ENCODE data around the gene SLC43A2. TPM values are rescaled to one million over a fixed set of nuclear protein-coding genes. Genes with fewer than 3 reads are reported as not detected.

SLC43A2 gene
- total RNA-seq, 2 experiments from 2014 or later = 0.12 to 0.14 TPM

GRCh38 chr17:1648963-1649843, 20.6 kb upstream of the SLC43A2 start:
- no peak overlapping the region for H3K27ac Mint-ChIP-seq
- H3K4me1 Mint-ChIP-seq (ENCODE audit: low read depth) = peaks cover 40% of the 10 kb centered on the region
- peak; percentile 94 for DNase-seq
- no peaks in the 10 kb centered on the region for H3K9me3 Mint-ChIP-seq
- H3K36me3 Mint-ChIP-seq (ENCODE audit: low read depth) = peaks cover 26% of the 10 kb centered on the region
- H3K27me3 Mint-ChIP-seq (ENCODE audit: low read depth) = no peaks in the 10 kb centered on the region
- intact Hi-C loops (cut with micrococcal nuclease) = loop anchor here (1.0 to 5.0 kb wide), 4 partner anchors 35 to 178 kb away; partner anchors contain the start of genes PITPNA, PRPF8 and SMYD4
- CTCF ChIA-PET = interaction anchor here (0.5 to 2.9 kb wide), 15 partner anchors 10 to 270 kb away, joined by 3 to 13 read pairs (median 3); partner anchors contain the start of gene PRPF8
- peak overlapping the region; percentile 62 for H3K4me3 Mint-ChIP-seq

- CTCF ChIA-PET = interaction anchor here (0.5 to 2.9 kb wide), 13 partner anchors 10 to 194 kb away, joined by 3 to 13 read pairs (median 3); no protein-coding TSS in a partner anchor
- H3K4me3 Mint-ChIP-seq = peak overlapping the region; percentile 62
- H3K9me3 Mint-ChIP-seq = no peaks in the 10 kb centered on the region
- no peak for DNase-seq
- H3K36me3 Mint-ChIP-seq (ENCODE audit: low read depth) = peaks cover 18% of the 10 kb centered on the region
- intact Hi-C loops (cut with micrococcal nuclease) = loop anchor here (2.0 to 5.0 kb wide), 2 partner anchors 86 to 179 kb away; partner anchors contain the start of genes PITPNA and SMYD4
- peaks cover 43% of the 10 kb centered on the region for H3K4me1 Mint-ChIP-seq (ENCODE audit: low read depth)
- no peak overlapping the region for H3K27ac Mint-ChIP-seq
- no peaks in the 10 kb centered on the region for H3K27me3 Mint-ChIP-seq (ENCODE audit: low read depth)
These were observed 19.7 kb upstream of the SLC43A2 start for GRCh38 chr17:1648173-1648962.

- peaks cover 12% of the 10 kb centered on the region for H3K36me3 Mint-ChIP-seq (ENCODE audit: low read depth)
- intact Hi-C loops (cut with micrococcal nuclease) = loop anchor here (2.0 to 5.0 kb wide), 2 partner anchors 85 to 180 kb away; partner anchors contain the start of genes PITPNA and SMYD4
- DNase-seq = no peak
- no peaks in the 10 kb centered on the region for H3K9me3 Mint-ChIP-seq
- H3K4me3 Mint-ChIP-seq = no peak overlapping the region
- H3K27ac Mint-ChIP-seq = no peak overlapping the region
- H3K4me1 Mint-ChIP-seq (ENCODE audit: low read depth) = peaks cover 43% of the 10 kb centered on the region
- CTCF ChIA-PET = interaction anchor here (0.9 to 2.9 kb wide), 7 partner anchors 9 to 74 kb away, joined by 3 to 13 read pairs (median 4); no protein-coding TSS in a partner anchor
- H3K27me3 Mint-ChIP-seq (ENCODE audit: low read depth) = no peaks in the 10 kb centered on the region
These were observed 19.2 kb upstream of the SLC43A2 start for GRCh38 chr17:1647802-1648171.

- DNase-seq = no peak
- H3K4me1 Mint-ChIP-seq (ENCODE audit: low read depth) = peaks cover 41% of the 10 kb centered on the region
- intact Hi-C loops (cut with micrococcal nuclease) = loop anchor here (5.0 kb wide), 1 partner anchor 181 kb away; the partner anchor contains the start of gene SMYD4
- no peaks in the 10 kb centered on the region for H3K27me3 Mint-ChIP-seq (ENCODE audit: low read depth)
- no peak overlapping the region for H3K27ac Mint-ChIP-seq
- H3K4me3 Mint-ChIP-seq = no peak overlapping the region
- CTCF ChIA-PET = interaction anchor here (0.6 to 1.9 kb wide), 2 partner anchors 13 to 72 kb away, joined by 3 to 8 read pairs; no protein-coding TSS in a partner anchor
- H3K36me3 Mint-ChIP-seq (ENCODE audit: low read depth) = peaks cover 5% of the 10 kb centered on the region
- no peaks in the 10 kb centered on the region for H3K9me3 Mint-ChIP-seq
These were observed 17.7 kb upstream of the SLC43A2 start for GRCh38 chr17:1646199-1646875.

- no peak for DNase-seq
- intact Hi-C loops (cut with micrococcal nuclease) = loop anchor here (5.0 kb wide), 1 partner anchor 182 kb away; the partner anchor contains the start of gene SMYD4
- Mint-ChIP-seq H3K9me3 (no peaks in the 10 kb centered on the region), H3K27me3 (ENCODE audit: low read depth) (no peaks in the 10 kb centered on the region), H3K4me3 (peak within 1 kb of the TSS; percentile 60), H3K27ac (no peak within 1 kb of the TSS), H3K36me3 (ENCODE audit: low read depth) (no peaks in the 10 kb centered on the region), H3K4me1 (ENCODE audit: low read depth) (peaks cover 36% of the 10 kb centered on the region)
- CTCF ChIA-PET = interaction anchor here (0.6 to 1.2 kb wide), 3 partner anchors 12 to 72 kb away, joined by 3 to 5 read pairs (median 3); no protein-coding TSS in a partner anchor
These were observed 16.9 kb upstream of the SLC43A2 start, which contains the start of gene SCARF1 for GRCh38 chr17:1645207-1646171. TSS of gene SCARF1 (minus strand) at chr17:1645732. CDS start at chr17:1645697, 35 bp downstream.

- Mint-ChIP-seq H3K4me1 (ENCODE audit: low read depth) (peaks cover 31% of the 10 kb centered on the region), H3K36me3 (ENCODE audit: low read depth) (no peaks in the 10 kb centered on the region), H3K27me3 (ENCODE audit: low read depth) (no peaks in the 10 kb centered on the region), H3K9me3 (no peaks in the 10 kb centered on the region), H3K4me3 (peak overlapping the region; percentile 60), H3K27ac (peak overlapping the region; percentile 77)
- peak; percentile 72 for DNase-seq
- CTCF ChIA-PET = interaction anchor here (0.7 to 1.2 kb wide), 2 partner anchors 14 to 71 kb away, joined by 3 to 5 read pairs; no protein-coding TSS in a partner anchor
- intact Hi-C loops (cut with micrococcal nuclease) = loop anchor here (1.0 to 5.0 kb wide), 2 partner anchors 72 to 183 kb away; partner anchors contain the start of gene SMYD4
These were observed 16.0 kb upstream of the SLC43A2 start for GRCh38 chr17:1644493-1645206.

- CTCF ChIA-PET = interaction anchor here (0.7 kb wide), 1 partner anchor 70 kb away, joined by 3 read pairs; no protein-coding TSS in a partner anchor
- peak overlapping the region; percentile 60 for H3K4me3 Mint-ChIP-seq
- no peak for DNase-seq
- H3K9me3 Mint-ChIP-seq = no peaks in the 10 kb centered on the region
- peaks cover 31% of the 10 kb centered on the region for H3K4me1 Mint-ChIP-seq (ENCODE audit: low read depth)
- H3K27ac Mint-ChIP-seq = peak overlapping the region; percentile 77
- no peaks in the 10 kb centered on the region for H3K27me3 Mint-ChIP-seq (ENCODE audit: low read depth)
- no peaks in the 10 kb centered on the region for H3K36me3 Mint-ChIP-seq (ENCODE audit: low read depth)
- intact Hi-C loops (cut with micrococcal nuclease) = loop anchor here (1.0 kb wide), 1 partner anchor 72 kb away; no protein-coding TSS in a partner anchor
These were observed 15.4 kb upstream of the SLC43A2 start for GRCh38 chr17:1643999-1644492.

GRCh38 chr17:1643293-1643998, 14.8 kb upstream of the SLC43A2 start:
- H3K4me1 Mint-ChIP-seq (ENCODE audit: low read depth) = peaks cover 31% of the 10 kb centered on the region

GRCh38 chr17:1641065-1641403, 12.4 kb upstream of the SLC43A2 start:
- Mint-ChIP-seq H3K4me1 (ENCODE audit: low read depth) (peaks cover 22% of the 10 kb centered on the region), H3K27me3 (ENCODE audit: low read depth) (no peaks in the 10 kb centered on the region), H3K36me3 (ENCODE audit: low read depth) (no peaks in the 10 kb centered on the region), H3K4me3 (no peak overlapping the region), H3K27ac (no peak overlapping the region), H3K9me3 (no peaks in the 10 kb centered on the region)
- intact Hi-C loops (cut with micrococcal nuclease) = no loop called here
- no peak for DNase-seq
- CTCF ChIA-PET = interaction anchor here (1.0 kb wide), 1 partner anchor 22 kb away, joined by 3 read pairs; no protein-coding TSS in a partner anchor

More at GRCh38 chr17:1643293-1643998, 14.8 kb upstream of the SLC43A2 start:
- Mint-ChIP-seq H3K9me3 (no peaks in the 10 kb centered on the region), H3K27me3 (ENCODE audit: low read depth) (no peaks in the 10 kb centered on the region), H3K27ac (no peak overlapping the region), H3K36me3 (ENCODE audit: low read depth) (no peaks in the 10 kb centered on the region), H3K4me3 (no peak overlapping the region)
- intact Hi-C loops (cut with micrococcal nuclease) = no loop called here
- DNase-seq = peak; percentile 45
- CTCF ChIA-PET = interaction anchor here (0.7 kb wide), 1 partner anchor 69 kb away, joined by 3 read pairs; no protein-coding TSS in a partner anchor
